IPS-NIHi11 (cell line): ENCODE results near the gene ADAM21.
"Not testable (repeated sequence)": the region's sequence is repeated elsewhere in the genome, so short reads cannot be mapped to it uniquely, and the experiment has no call there.

ENCODE experiments used
- DNase-seq: peaks from one replicate; pipeline ENCODE4 v3.0.0; 2012; ENCODE audit warnings: mixed read lengths, low spot score

The ADAM21 gene

DNA sequence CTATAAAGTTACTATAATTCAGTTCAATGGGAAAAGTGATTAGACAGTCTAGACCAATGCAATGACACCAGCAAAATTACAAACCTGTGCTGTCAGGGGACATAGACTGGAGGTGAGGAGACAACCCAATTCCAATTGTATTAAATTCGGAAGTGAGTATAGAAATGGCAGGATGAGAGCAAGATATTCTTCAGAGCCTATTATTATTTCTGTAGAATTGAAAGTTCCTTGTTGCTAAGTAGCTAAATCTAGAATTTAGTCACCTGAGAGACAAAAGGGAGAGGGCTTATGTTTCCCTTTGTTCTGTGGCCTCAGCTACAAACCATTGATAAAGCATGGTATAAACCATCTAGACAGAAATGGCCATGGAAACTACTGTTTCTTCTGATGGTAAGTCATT, at the start of gene ADAM21:
Gene ADAM21, plus strand, starts transcription at position 301 of the 400 bp plus-strand sequence. CDS start 5,326 bp downstream, outside the sequence.
- DNase-seq: no peak

DNA sequence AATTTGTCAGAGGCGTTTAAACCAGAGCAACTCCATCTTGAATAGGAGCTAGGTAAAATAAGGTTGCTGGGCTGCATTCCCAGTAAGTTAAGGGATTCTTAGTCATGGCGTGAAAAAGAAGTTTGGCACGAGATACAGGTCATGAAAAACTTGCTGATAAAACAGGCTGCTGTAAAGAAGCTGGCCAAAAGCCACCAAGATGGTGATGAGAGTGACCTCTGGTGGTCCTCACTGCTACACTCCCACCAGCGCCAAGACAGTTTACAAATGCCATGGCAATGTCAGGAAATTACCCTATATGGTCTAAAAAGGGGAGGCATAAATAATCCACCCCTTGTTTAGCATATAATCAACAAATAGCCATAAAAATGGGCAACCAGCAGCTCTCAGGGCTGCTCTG, 48.6 kb upstream of the ADAM21 start:
- not testable (repeated sequence) for DNase-seq

DNA sequence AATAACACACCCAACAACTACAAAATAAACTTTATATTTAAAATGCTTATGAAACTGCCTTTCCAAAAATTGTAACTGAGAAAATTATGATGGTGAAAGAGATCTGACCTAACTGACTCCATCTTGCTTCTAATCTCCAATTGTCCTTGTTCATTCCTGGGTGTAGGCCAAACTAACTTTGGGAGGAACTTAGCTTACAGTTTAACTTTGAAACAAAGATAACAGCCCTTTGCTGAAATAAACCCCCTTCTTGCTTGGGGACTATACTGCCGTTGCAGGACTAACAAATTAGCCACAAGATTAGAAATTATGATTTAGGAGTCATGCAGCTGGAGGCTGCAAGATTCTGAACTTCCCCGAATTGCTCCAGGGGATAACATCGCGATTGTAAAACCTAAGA, 45.8 kb upstream of the ADAM21 start:
- not testable (repeated sequence) for DNase-seq

DNA sequence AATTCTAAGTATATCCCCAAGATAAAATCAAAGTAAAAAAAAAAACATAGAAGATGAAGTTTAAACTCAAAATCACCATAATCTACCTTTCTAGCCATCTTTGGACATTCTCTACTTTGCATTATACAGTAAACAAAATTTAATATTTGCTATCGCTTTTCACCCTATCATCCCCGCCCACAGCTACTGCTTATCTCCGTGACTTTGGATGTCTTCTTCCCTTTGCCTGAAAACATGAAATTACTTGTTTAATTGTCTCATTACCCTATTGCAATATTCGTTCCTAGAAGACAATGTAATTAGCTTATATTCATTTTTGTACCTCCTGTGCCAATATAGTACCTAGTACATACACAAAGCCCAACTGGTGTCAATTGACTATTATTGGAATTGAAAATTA, 44.4 kb upstream of the ADAM21 start:
- no peak for DNase-seq

DNA sequence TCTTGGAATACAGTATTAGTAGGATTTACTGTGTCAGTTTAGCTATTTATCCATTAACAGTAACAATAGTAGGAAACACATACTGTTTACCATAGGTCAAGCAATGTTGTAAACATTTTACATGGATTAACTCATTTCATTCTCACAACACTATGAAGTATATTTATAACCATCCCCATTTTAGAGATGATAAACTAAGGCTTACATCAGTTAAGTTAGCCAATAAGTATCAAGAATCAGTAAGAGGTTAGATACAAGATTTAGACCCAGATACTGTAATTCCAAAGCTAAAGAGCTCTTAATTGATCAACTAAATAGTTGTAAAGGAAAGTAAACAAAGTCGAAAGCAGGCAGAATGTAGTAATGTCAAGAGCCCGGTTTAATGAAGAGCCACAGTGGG, 36.2 kb upstream of the ADAM21 start:
- no peak for DNase-seq

DNA sequence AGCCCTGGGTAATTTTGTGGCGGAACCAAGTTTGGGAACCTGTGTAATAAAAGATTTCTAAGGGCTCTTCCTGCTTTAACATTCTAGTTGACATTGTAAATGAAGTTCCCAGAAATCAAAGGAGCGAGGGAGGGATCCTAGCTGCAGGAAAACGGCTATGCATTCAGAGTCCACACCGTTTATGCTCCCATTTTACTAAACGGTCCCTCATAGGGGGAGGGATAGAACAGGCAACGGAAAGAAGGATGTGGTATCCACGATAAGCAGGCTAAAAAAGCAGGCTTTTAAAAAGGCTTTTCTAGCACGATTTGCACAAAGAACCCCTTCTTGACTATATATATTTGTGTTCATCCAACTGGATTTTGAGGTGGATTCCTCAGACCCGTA, 35.6 kb upstream of the ADAM21 start:
- DNase-seq: no peak

DNA sequence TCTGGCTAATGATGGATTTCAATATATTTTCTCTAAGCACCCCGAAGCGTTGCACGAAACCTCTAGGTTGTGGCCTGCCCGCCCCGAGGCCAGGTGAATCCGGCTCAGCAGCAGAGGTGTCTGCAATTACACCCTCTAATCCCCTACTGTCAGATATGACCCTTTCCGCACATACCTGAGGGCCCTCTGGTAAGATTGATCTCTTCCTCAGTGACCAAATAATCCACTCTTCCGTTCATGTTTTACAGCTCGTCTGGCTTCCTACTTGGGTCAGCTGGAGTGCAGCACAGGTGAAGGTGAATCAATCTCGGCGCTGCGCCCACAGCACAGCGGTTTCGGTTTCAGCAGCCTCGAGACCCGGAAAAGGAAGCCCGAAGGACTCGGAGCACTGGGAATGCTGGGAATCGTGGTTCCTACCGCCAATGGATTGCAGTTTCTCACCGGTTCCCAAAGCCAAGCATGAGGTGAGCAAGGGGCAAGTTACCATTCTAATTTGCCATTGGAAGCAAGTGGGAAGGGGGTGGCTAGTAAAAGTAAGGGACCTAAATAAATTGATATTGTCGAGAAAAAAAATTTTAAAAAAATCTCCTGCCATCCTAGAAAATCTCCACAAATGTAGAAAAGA, 35.1 kb upstream of the ADAM21 start, which contains the start of gene SYNJ2BP:
Gene SYNJ2BP, minus strand, starts transcription at position 366 of the 625 bp plus-strand sequence. Its CDS starts 127 bp downstream, at position 239.
- peak; percentile 89 for DNase-seq

DNA sequence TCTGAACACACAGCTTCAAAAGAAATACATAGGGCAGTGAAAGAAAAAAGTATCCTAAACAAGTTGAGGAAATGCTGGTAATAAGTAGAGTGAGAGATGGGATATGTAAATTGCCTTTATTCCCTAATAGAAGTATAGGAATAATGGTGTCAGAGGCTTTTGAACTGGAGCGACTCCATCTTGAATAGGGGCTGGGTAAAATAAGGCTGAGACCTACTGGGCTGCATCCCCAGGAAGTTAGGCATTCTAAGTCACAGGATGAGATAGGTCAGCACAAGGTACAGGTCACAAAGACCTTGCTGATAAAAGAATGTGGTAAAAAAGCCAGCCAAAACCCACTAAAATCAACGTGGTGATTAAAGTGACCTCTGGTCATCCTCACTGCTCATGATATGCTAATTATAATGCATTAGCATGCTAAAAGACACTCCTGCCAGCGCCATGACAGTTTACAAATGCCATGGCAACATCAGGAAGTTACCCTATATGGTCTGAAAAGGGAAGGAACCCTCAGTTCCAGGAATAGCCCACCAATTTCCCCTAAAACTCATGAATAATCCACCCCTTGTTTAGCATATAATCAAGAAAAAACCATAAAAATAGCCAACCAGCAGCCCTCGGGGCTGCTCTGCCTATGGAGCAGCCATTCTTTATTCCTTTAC, 32.6 kb upstream of the ADAM21 start:
- DNase-seq: not testable (repeated sequence)

DNA sequence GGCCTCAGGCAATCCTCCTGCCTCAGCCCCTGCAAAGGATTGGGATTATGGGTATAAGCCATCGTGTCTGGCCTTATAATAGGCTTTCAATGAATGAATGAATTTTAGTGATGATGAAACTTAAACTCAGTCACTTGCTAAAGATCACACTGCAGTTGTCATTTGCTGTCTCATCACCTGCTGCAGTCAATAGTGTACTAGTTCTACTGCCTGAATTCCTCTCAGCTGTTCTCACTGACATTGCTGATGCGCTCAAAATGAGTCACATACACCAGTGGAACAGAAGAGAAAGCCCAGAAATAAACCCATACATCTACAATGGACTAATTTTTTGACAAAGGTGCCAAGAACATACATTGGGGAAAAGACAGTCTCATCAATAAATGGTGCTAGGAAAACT, 29.4 kb upstream of the ADAM21 start:
- no peak for DNase-seq

DNA sequence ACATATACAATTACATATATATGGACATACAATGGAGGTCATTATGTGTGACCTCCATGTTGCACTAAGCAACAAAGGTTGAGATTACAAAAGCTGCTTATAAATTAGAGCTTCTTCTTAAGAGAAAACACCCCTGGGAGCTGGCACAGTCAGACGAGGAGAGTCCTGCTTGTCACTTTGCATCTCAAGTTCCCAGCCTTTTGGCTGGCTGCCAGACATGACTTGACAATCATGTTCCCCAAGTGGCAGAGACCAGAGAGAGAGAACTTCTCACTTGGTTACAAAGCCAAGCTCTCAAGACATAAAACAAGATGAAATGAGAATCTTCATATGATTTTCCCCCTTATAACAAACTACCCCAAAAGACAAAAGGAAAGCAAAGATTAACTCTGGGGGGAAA, 26.6 kb upstream of the ADAM21 start:
- no peak for DNase-seq

DNA sequence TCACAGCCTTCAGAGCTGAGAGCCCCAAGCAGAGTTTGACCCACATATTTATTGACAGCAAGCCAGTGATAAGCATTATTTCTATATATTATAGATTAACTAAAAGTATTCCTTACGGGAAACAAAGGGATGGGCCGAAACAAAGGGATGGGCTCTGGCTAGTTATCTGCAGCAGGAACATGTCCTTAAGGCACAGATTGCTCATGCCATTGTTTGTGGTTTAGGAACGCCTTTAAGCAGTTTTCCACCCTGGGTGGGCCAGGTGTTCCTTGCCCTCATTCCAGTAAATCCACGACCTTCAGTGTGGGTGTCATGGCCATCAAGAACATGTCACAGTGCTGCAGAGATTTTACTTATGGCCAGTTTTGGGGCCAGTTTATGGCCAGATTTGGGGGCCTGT, 25.4 kb upstream of the ADAM21 start:
- not testable (repeated sequence) for DNase-seq

DNA sequence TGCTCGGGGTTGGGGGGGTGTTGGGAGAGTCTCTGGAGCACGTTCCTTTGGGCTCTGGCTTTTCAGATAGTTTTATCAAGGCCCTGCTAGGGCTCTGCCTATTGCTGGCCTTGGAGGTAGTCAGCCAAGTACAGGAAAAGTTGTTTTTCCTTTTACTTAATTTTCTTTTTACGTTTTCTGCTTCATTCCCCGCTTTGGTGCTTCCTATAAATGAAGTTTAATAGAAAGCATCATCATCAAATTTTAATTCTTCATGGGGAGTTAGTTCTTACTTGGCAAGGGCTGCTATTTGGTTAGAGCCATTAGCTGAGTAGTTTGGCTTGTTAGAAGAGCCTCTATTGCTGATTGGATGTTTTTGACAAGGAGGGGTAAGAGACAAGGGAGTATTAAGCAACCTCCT, 15.1 kb upstream of the ADAM21 start:
- no peak for DNase-seq

DNA sequence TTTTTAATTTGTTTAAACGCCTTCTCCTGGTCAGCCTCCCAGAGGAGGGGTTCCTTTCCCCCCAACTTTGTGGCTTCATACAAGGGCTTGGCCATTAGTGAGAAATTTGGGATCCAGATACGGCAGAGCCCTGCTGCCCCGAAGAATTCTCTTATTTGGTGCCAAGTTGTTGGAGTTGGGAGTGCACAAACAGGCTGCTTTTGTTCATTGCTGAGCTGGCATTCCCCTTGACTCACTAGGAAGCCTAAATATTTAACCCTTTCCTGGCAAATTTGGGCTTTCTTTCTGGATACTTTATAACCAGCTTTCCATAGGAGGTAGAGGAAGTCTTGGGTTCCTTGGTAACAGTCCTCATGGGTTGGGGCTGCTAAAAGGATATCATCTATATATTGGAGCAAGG, 10.3 kb upstream of the ADAM21 start:
- no peak for DNase-seq

DNA sequence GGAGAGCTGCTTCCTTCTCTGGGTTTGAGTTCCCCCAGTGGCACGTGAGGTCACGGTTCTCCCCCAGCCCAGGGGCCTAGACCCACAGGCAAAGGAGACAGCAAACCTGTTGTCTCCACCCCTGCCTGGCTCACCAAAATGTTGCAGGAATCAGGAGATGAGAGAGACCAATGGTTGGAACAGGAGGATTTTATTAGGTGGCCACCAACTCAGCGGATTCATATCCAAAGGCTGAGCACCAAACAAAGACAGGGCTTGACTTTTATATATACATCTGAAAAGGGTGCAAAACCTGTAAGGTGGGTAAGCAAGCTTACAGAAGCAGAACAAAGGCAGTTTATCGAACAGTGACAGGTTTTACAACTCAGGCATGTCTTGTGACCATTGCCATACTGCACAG, 9.2 kb upstream of the ADAM21 start:
- DNase-seq: no peak

DNA sequence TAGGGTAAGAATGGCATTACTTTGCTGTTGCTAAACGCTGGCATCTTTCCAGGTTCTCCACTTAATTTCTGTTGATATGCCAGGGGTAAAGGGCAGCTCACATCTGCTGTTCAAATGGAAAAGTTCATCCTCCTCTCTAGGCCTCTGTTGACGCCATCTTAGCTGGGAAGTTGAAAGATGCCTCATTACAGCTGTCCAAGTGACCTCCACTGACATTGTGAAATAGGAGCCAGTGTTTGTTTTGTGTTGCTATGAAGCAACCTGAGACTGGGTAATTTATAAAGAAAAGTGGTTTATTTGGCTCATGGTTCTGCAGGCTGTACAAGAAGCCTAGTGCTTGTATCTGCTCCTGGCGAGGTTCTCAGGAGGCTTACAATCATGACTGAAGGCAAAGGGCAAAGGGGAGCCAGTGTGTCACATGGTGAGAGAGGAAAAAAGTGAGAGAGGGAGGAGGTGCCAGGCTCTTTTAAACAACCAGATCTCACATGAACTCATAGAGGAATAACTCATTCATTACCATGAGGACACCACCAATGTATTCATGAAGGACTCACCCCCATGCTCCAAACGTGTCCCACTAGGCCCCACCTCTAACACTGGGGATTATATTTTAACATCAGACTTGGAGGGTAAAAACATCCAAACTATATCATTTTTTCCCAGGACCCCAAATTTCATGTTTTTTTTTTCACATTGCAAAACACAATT, 3.2 kb upstream of the ADAM21 start:
- no peak for DNase-seq

DNA sequence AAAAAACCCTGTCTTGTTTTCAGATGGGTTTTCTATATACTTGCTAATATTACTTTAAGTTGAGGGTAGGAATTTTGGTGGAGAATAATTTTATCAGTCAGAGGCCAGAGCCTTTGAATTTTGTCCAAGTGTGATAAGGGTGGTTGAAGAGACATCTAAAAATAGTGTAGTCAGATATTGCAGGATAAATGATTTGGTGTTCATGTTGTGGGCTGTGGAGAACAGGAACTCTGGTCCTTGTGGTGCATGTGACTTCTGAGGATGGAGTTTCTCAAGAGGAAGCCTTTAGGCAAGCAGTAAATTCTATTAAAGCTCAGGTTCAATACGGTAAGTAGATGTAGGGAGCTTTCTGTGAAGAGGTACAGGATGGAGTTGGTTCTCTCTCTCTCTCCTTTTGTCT, 2.8 kb downstream of the ADAM21 start:
- DNase-seq: no peak

DNA sequence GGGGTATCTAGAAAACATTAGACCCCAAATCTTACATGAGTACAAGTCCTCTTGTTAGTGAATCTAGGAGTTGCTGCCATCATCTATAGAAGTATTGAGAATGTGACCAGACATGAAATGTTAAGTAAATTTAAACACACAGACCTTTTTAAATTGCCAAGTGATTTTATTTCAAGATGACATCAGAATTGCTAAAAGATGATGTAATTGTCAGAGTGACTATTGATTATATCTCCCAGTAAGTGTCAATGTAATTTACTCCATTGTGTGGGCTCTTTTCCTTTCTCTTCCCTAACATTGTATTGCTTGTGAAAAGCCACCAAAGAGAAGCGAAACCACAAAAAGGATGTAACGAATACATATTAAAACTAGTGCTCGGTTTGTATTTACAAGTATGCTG, 16.8 kb downstream of the ADAM21 start:
- DNase-seq: no peak

DNA sequence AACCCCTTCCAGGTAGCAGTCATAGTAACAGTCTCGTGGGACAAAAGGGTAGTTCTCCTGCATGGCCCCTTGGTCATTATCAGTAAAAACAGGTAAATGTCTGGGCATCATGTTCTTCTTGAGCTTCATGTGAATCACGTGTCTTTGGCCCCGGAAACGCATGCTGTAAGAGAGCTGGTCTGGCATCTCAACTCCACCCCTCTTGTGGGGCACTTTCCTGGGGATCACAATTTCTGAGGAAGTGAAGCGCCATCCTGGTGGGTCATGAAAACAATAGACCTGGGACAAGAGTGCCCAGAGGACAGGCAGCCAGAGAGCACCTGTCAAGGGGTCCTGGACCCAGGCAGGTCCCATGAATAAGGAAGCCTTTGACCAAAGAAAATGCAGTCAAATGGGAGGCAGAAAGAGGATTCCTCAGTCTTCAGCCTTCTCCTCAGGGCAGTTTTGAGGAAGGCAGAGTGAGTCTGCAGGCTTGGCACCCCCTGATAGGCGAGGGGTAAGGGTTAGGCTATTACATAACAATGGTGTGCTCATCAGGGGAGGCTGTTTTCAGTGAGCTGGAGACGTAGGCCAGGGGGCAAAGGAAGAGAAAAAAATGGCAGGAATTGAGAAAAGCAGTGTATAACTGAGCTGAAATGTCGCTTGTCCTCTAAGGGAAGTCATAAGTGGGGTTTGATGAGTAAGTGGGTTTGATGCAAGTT, 19.0 kb downstream of the ADAM21 start:
- peak; percentile 20 for DNase-seq

DNA sequence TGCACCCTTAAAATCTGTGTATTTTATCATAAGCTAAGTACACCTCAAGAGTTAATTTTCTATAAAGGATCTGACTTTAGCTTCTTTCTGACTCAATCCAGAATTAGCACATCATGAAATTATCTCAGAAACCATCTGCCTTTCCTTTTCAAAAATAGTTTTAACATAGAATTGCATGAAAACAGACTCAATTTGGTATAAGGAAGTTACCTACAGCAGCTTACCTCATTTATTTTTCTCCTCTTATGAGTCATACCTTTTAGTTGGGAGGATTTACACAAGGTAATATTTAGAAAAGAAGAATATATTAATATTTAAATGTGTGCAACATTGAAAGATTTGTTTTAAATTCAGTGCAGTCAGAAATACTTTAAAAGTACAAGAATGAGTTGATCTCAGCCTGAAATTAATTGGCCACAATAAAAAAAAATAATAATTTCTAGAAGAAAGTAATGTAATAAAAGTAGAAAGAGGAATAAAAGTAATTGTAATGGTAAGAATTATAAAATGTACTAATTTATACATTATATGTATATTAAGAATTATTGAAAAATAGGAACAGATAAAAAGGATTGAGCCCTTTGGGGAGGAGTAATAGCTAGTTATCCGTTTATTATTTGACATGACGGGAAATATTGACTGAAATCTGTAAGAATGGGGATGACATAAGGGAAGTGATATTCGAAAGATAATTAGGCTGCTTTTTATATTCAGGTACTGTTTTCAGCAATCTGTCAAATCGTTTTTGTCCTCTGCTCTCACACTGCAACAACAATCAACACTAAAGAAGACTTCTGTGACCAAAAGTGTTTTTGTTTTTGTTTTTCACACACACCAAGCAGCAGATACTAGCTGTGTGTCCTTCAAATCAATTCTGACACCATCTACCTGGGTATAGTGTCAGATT, 20.5 kb downstream of the ADAM21 start:
- DNase-seq: no peak

DNA sequence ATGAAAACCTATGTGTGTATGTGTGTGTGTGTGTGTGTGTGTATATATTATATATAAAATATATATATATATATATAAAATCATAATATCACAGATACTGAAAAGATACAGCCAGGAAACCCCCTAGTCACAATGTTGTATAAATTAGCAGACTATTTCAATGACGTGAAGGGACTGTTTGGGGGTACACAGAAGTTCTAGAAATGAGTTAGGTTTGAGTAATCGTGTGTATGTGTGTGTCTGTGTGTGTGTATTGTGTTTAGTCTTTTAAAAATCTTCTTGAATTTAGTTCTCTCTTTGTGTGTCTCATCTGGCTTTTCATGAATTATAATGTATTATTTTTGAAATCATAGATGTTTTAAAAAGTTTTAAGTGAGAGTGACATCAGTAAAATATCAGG, 21.9 kb downstream of the ADAM21 start:
- DNase-seq: no peak

DNA sequence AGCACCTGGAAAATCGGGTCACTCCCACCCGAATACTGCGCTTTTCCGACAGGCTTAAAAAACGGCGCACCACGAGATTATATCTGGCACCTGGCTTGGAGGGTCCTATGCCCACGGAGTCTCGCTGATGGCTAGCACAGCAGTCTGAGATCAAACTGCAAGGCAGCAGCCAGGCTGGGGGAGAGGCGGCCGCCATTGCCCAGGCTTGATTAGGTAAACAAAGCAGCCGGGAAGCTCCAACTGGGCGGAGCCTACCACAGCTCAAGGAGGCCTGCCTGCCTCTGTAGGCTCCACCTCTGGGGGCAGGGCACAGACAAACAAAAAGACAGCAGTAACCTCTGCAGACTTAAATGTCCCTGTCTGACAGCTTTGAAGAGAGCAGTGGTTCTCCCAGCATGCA, 23.5 kb downstream of the ADAM21 start:
- not testable (repeated sequence) for DNase-seq
